Neural cell (in vitro differentiated cells): ENCODE results near the gene C19orf44. TPM values are rescaled to one million over a fixed set of nuclear protein-coding genes. Genes with fewer than 3 reads are reported as not detected.

Source experiments
- H2AFZ ChIP-seq: fragments of 200-600, 300-800 bp; sonication (generic), shearing (Covaris generic); 2 replicates; pipeline ENCODE4 v1.6.0; 2014; ENCODE audit warnings: low read depth, mild to moderate bottlenecking, antibody characterized with exemption, low read length, moderate library complexity
- H3F3A ChIP-seq: fragments of 200-600 bp; shearing (Covaris generic); 2 replicates; pipeline ENCODE4 v1.6.1; 2016; ENCODE audit warnings: mild to moderate bottlenecking, moderate library complexity, mixed read lengths, antibody characterized with exemption, low read length; ENCODE audit not compliant: insufficient read depth, poor library complexity, severe bottlenecking
- H3K27ac ChIP-seq: fragments of 200-600, 300-800 bp; sonication (generic), shearing (Covaris generic); 2 replicates; pipeline ENCODE4 v1.5.1; 2014; ENCODE audit warnings: mild to moderate bottlenecking, low read length, moderate library complexity
- H3K27me3 ChIP-seq: fragments of 300-800, 200-600 bp; sonication (generic), shearing (Covaris generic); 2 replicates; pipeline ENCODE4 v1.6.0; 2014; ENCODE audit warnings: mild to moderate bottlenecking, low read depth, low read length, moderate library complexity; ENCODE audit not compliant: insufficient read depth
- H3K36me3 ChIP-seq: fragments of 300-800, 200-600 bp; sonication (generic), shearing (Covaris generic); 2 replicates; pipeline ENCODE4 v1.5.1; 2014; ENCODE audit warnings: mild to moderate bottlenecking, antibody characterized with exemption, low read length, moderate library complexity; ENCODE audit not compliant: insufficient read depth
- H3K4me2 ChIP-seq: fragments of 300-800, 200-600 bp; sonication (generic), shearing (Covaris generic); 2 replicates; pipeline ENCODE4 v1.6.0; 2014; ENCODE audit warnings: mild to moderate bottlenecking, low read length
- H3K4me3 ChIP-seq: fragments of 300-800, 200-600 bp; sonication (generic), shearing (Covaris generic); 2 replicates; pipeline ENCODE4 v1.5.1; 2014; ENCODE audit warnings: mild to moderate bottlenecking, low read length, moderate library complexity
- H3K79me2 ChIP-seq: fragments of 200-600 bp; shearing (Covaris generic); replicated peaks from 2 replicates; pipeline ENCODE4 v1.6.0; 2014; ENCODE audit warnings: mild to moderate bottlenecking, low read length, moderate library complexity; ENCODE audit not compliant: insufficient read depth
- H3K9ac ChIP-seq: fragments of 300-800, 200-600 bp; sonication (generic), shearing (Covaris generic); 2 replicates; pipeline ENCODE4 v1.6.1; 2016; ENCODE audit warnings: mild to moderate bottlenecking, low read length, mixed read lengths
- H3K9me2 ChIP-seq: fragments of 200-600 bp; shearing (Covaris generic); 2 replicates; pipeline ENCODE4 v1.6.1; 2016; ENCODE audit warnings: mild to moderate bottlenecking, low read length, mixed read lengths; ENCODE audit not compliant: insufficient read depth
- H3K9me3 ChIP-seq: fragments of 200-600, 300-800 bp; sonication (generic), shearing (Covaris generic); 2 replicates; pipeline ENCODE4 v1.6.1; 2016; ENCODE audit warnings: mild to moderate bottlenecking, mixed run types, low read length, moderate library complexity, mixed read lengths
- H4K20me1 ChIP-seq: fragments of 200-600 bp; shearing (Covaris generic); 2 replicates; pipeline ENCODE4 v1.6.1; 2016; ENCODE audit warnings: mild to moderate bottlenecking, mixed run types; ENCODE audit not compliant: insufficient read depth
- EP300 ChIP-seq: fragments of 450-650 bp; conservative IDR thresholded peaks from 2 replicates; pipeline ENCODE4 v1.6.1; 2014; ENCODE audit warnings: antibody characterized with exemption, mild to moderate bottlenecking, moderate library complexity; ENCODE audit not compliant: poor library complexity, severe bottlenecking
- EZH2 ChIP-seq: fragments of 200-600, 300-800 bp; shearing (Covaris generic), sonication (generic); IDR thresholded peaks from 2 replicates; pipeline ENCODE4 v1.6.1; 2014; ENCODE audit warnings: antibody characterized with exemption, low read length, borderline replicate concordance, mild to moderate bottlenecking; ENCODE audit not compliant: insufficient read depth, poor library complexity, severe bottlenecking
- MXI1 ChIP-seq: fragments of 450-650 bp; conservative IDR thresholded peaks from 2 replicates; pipeline ENCODE4 v1.6.1; 2014; ENCODE audit warnings: antibody characterized with exemption, mild to moderate bottlenecking; ENCODE audit not compliant: poor library complexity, severe bottlenecking
- POLR2AphosphoS5 ChIP-seq: IDR thresholded peaks from 2 replicates; pipeline ENCODE4 v1.6.1; 2012
- RAD21 ChIP-seq: fragments of 450-650 bp; conservative IDR thresholded peaks from 2 replicates; pipeline ENCODE4 v1.6.1; 2014; ENCODE audit warnings: antibody characterized with exemption, mild to moderate bottlenecking, moderate library complexity
- SMC3 ChIP-seq: fragments of 450-650 bp; conservative IDR thresholded peaks from 2 replicates; pipeline ENCODE4 v1.6.1; 2014; ENCODE audit warnings: antibody characterized with exemption, mild to moderate bottlenecking, moderate library complexity; ENCODE audit not compliant: poor library complexity
- TAF1 ChIP-seq: IDR thresholded peaks from 2 replicates; pipeline ENCODE4 v1.6.1; 2012; ENCODE audit warnings: low read depth
- polyA plus RNA-seq: library from polyadenylated mRNA; depleted of rRNA; stranded (reverse); fragments of >200 nt; gene quantifications from 2 replicates; pipeline ENCODE4 v1.2.3, GENCODE V29; 2014
- TF ChIP-seq, protein P1 (sequence below): IDR thresholded peaks from 2 replicates; pipeline ENCODE4 v1.6.1; 2012; ENCODE audit warnings: borderline replicate concordance
- TF ChIP-seq, protein P2 (sequence below): fragments of 450-650 bp; IDR thresholded peaks from 2 replicates; pipeline ENCODE4 v1.5.1; 2014; ENCODE audit warnings: antibody characterized with exemption, mild to moderate bottlenecking, moderate library complexity; ENCODE audit not compliant: poor library complexity, severe bottlenecking

Gene C19orf44
- polyA plus RNA-seq, 1 donor from 2014 or later: 9.9 TPM

DNA sequence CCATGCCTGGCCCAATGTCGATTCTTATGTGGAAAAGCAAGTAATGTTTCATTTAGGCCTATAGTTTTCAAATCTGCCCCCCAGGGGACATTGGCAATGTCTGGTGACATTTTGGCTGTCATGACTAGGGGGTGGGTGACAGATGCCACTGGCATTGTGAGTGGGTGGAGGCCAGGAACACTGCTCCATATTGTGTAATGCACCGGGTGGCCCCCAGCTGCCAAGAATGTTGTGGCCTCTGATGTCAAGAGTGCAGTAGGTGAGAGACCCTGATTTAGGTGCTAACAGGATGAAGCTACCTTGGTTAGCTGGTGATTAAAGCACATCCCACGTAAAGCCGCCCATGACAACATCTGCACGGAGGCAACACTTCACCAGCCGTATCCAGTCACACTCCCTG, 10.8 kb downstream of the C19orf44 start:
- Histone ChIP-seq H4K20me1 (no peaks in the 10 kb centered on the region), H3K4me2 (no peak overlapping the region), H2AFZ (no peak overlapping the region), H3K9me2 (no peaks in the 10 kb centered on the region), H3K27ac (no peak overlapping the region), H3K9ac (no peak overlapping the region), H3K9me3 (no peaks in the 10 kb centered on the region), H3K79me2 (no peaks in the 10 kb centered on the region), H3K27me3 (no peaks in the 10 kb centered on the region), H3K36me3 (no peaks in the 10 kb centered on the region), H3K4me3 (no peak overlapping the region), H3F3A (no peaks in the 10 kb centered on the region)
- TF ChIP-seq, protein P1, sequence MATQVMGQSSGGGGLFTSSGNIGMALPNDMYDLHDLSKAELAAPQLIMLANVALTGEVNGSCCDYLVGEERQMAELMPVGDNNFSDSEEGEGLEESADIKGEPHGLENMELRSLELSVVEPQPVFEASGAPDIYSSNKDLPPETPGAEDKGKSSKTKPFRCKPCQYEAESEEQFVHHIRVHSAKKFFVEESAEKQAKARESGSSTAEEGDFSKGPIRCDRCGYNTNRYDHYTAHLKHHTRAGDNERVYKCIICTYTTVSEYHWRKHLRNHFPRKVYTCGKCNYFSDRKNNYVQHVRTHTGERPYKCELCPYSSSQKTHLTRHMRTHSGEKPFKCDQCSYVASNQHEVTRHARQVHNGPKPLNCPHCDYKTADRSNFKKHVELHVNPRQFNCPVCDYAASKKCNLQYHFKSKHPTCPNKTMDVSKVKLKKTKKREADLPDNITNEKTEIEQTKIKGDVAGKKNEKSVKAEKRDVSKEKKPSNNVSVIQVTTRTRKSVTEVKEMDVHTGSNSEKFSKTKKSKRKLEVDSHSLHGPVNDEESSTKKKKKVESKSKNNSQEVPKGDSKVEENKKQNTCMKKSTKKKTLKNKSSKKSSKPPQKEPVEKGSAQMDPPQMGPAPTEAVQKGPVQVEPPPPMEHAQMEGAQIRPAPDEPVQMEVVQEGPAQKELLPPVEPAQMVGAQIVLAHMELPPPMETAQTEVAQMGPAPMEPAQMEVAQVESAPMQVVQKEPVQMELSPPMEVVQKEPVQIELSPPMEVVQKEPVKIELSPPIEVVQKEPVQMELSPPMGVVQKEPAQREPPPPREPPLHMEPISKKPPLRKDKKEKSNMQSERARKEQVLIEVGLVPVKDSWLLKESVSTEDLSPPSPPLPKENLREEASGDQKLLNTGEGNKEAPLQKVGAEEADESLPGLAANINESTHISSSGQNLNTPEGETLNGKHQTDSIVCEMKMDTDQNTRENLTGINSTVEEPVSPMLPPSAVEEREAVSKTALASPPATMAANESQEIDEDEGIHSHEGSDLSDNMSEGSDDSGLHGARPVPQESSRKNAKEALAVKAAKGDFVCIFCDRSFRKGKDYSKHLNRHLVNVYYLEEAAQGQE: no peak
- TF ChIP-seq TAF1: no peak
- TF ChIP-seq MXI1: no peak
- no peak for TF ChIP-seq EZH2
- TF ChIP-seq POLR2AphosphoS5: no peak
- TF ChIP-seq SMC3: no peak
- TF ChIP-seq, protein P2, sequence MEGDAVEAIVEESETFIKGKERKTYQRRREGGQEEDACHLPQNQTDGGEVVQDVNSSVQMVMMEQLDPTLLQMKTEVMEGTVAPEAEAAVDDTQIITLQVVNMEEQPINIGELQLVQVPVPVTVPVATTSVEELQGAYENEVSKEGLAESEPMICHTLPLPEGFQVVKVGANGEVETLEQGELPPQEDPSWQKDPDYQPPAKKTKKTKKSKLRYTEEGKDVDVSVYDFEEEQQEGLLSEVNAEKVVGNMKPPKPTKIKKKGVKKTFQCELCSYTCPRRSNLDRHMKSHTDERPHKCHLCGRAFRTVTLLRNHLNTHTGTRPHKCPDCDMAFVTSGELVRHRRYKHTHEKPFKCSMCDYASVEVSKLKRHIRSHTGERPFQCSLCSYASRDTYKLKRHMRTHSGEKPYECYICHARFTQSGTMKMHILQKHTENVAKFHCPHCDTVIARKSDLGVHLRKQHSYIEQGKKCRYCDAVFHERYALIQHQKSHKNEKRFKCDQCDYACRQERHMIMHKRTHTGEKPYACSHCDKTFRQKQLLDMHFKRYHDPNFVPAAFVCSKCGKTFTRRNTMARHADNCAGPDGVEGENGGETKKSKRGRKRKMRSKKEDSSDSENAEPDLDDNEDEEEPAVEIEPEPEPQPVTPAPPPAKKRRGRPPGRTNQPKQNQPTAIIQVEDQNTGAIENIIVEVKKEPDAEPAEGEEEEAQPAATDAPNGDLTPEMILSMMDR: no peak
- no peak for TF ChIP-seq EP300
- no peak for TF ChIP-seq RAD21

DNA sequence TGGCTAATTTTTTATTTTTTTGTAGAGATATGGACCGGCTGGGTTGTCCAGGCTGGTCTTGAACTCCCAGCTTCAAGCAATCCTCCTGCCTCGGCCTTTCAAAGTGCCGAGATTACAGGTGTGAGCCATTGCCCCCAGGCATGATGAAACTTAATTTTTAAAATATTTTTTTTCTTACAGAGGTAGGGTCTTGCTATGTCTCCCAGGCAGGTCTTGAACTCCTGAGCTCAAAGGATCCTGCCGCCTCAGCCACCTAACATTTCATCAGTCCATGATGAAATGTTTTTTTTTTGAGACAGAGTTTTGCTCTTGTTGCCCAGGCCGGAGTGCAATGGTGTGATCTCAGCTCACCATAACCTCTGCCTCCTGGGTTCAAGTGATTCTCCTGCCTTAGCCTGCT, 12.4 kb downstream of the C19orf44 start:
- no peaks in the 10 kb centered on the region for H3K9me3 ChIP-seq
- H3K27me3 ChIP-seq: no peaks in the 10 kb centered on the region
- no peak overlapping the region for H2AFZ ChIP-seq
- no peaks in the 10 kb centered on the region for H3K36me3 ChIP-seq
- no peaks in the 10 kb centered on the region for H3K9me2 ChIP-seq
- TF ChIP-seq SMC3 (no peak), TAF1 (no peak), EZH2 (no peak), EP300 (no peak), POLR2AphosphoS5 (no peak), RAD21 (no peak), MXI1 (no peak)
- TF ChIP-seq, protein P2: no peak
- TF ChIP-seq, protein P1: no peak
- H3K9ac ChIP-seq: no peak overlapping the region
- H3K27ac ChIP-seq: no peak overlapping the region
- no peaks in the 10 kb centered on the region for H4K20me1 ChIP-seq
- no peak overlapping the region for H3K4me3 ChIP-seq
- no peaks in the 10 kb centered on the region for H3K79me2 ChIP-seq
- H3K4me2 ChIP-seq: no peak overlapping the region
- H3F3A ChIP-seq: no peaks in the 10 kb centered on the region
